Testis (tissue), 5 donors: ENCODE results near the gene TCF12. TPM values are rescaled to one million over a fixed set of nuclear protein-coding genes. Genes with fewer than 3 reads are reported as not detected.

Source experiments
- DNase-seq: peaks from one replicate; pipeline ENCODE4 v3.0.0-alpha.2; 2019
- H3K27ac ChIP-seq, 2 donors: fragments of 200-600 bp; sonication (generic); one replicate each; pipeline ENCODE4 v1.5.1; 2019
- H3K27me3 ChIP-seq: fragments of 200-600 bp; sonication (generic); one replicate; pipeline ENCODE4 v1.5.1; 2019
- H3K36me3 ChIP-seq: fragments of 200-600 bp; sonication (generic); one replicate; pipeline ENCODE4 v1.5.1; 2017; ENCODE audit warnings: low read depth; ENCODE audit errors: missing control alignments
- H3K4me1 ChIP-seq: fragments of 200-600 bp; sonication (generic); one replicate; pipeline ENCODE4 v1.5.1; 2019
- H3K4me3 ChIP-seq, 2 donors: fragments of 200-600 bp; sonication (generic); one replicate each; pipeline ENCODE4 v1.5.1; 2017 to 2019
- H3K9me3 ChIP-seq: fragments of 200-600 bp; sonication (generic); one replicate; pipeline ENCODE4 v1.5.1; 2017
- POLR2A ChIP-seq: fragments of 450-650 bp; IDR thresholded peaks from one replicate; pipeline ENCODE4 v1.6.1; 2017; ENCODE audit warnings: antibody characterized with exemption, mild to moderate bottlenecking, moderate library complexity
- WGBS, 2 donors: methylation state at CpG; one replicate each; pipeline ENCODE4 v1.1.5; 2018; 5-methylcytosine and 5-hydroxymethylcytosine counted together
- intact Hi-C: fragments of 100-400 bp; cut with DNase I; formaldehyde crosslinking; loops from one replicate; pipeline ENCODE4 v1.15.1; 2023; ENCODE audit warnings: low total_unique reads
- long read RNA-seq, 2 donors: transcript quantifications; one replicate each; lab custom pipeline, GENCODE V29; 2026
- polyA plus RNA-seq: library from polyadenylated mRNA; stranded (reverse); fragments of 350-450 nt; fragmentation: Illumina TruSeq; extraction: RNeasy Lipid Tissue Mini Kit (QIAGEN cat#74804); gene quantifications from one replicate; pipeline ENCODE4 v1.2.3, GENCODE V29; 2014; ENCODE audit warnings: low read depth, low replicate concordance; ENCODE audit not compliant: insufficient read depth
- total RNA-seq, 2 donors: library from RNA; depleted of rRNA; stranded (reverse); fragments of >200 nt; gene quantifications; one replicate each; pipeline ENCODE4 v1.2.3, GENCODE V29; 2016
- TF ChIP-seq, protein P1 (sequence below), 3 experiments: fragments of 450-650 bp in 2 of 3; fragments of 200-600 bp in 1 of 3; sonication (generic) in 1 of 3; IDR thresholded peaks; one replicate each; pipeline ENCODE4 v1.5.1; 2016 to 2019; ENCODE audit warnings: antibody characterized with exemption in 3 of 3, mild to moderate bottlenecking in 2 of 3, moderate library complexity in 1 of 3

TCF12 gene
- total RNA-seq (100 to 1,000 TPM; 146 to 152 TPM), polyA plus RNA-seq (51.8 TPM)
- long read RNA-seq, donor 1, full-length matches to known transcripts: 9 of 15 reads
- long read RNA-seq, donor 1, partial matches to known transcripts: 6 of 15 reads
- long read RNA-seq, donor 1, other reads (novel, unspliced or antisense): 0 of 15 reads
- long read RNA-seq, donor 2, full-length matches to known transcripts: 4 of 11 reads
- long read RNA-seq, donor 2, partial matches to known transcripts: 7 of 11 reads
- long read RNA-seq, donor 2, other reads (novel, unspliced or antisense): 0 of 11 reads

DNA sequence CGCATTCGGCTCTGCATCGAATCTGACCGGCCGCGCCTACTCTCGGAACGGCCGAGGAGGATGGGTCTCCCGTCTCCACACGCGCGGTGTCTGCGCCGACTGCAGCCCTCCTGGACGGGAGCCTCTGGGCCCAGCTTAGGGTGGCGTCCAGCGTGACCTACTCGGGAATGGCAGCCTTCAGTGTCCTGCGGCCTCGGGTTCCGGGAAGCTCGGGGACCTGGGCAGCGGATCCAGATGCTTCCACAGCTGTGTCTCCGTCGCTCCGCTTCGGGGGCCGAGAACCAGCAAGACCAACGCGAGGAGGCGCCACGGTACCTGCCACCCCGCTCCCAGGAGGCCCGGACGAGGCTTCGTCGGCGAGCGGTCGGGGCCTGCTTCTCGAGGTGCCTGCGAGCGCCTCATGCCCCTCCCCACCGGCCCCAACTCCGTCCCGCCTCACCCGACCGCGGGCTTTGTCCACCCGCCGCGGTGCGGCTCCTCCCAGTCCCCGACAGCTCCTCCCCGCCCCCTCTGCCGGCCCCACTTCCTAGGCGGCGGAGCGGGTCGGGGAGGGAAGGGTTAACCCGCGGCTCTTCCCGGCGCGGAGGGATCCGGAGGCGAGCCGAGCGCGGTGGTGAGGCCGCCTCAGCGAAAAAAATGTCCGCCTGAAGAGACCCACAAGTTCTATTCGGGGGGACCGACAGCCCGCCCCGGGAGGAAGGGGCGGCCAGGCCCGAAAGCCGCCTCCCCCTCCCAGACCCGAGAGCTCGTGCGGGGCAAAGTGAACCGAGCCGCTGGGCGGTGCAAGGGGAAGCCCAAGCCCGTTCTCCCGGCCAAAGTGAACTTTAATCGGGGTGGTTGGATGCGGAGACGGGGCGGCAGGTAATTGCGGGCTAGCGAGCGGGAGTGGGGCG, at the start of gene TCF12:
TSS of gene TCF12 (plus strand) at position 599 of the 893 bp plus-strand sequence. CDS start 1,270 bp downstream, outside the sequence.
- intact Hi-C loops: no loop called here
- no peaks in the 10 kb centered on the region for H3K36me3 ChIP-seq
- peaks cover 9% of the 10 kb centered on the region for H3K4me1 ChIP-seq
- H3K9me3 ChIP-seq: no peaks in the 10 kb centered on the region
- DNase-seq: peak; percentile 94
- peak; percentile 65 for TF ChIP-seq POLR2A
- TF ChIP-seq, protein P1, sequence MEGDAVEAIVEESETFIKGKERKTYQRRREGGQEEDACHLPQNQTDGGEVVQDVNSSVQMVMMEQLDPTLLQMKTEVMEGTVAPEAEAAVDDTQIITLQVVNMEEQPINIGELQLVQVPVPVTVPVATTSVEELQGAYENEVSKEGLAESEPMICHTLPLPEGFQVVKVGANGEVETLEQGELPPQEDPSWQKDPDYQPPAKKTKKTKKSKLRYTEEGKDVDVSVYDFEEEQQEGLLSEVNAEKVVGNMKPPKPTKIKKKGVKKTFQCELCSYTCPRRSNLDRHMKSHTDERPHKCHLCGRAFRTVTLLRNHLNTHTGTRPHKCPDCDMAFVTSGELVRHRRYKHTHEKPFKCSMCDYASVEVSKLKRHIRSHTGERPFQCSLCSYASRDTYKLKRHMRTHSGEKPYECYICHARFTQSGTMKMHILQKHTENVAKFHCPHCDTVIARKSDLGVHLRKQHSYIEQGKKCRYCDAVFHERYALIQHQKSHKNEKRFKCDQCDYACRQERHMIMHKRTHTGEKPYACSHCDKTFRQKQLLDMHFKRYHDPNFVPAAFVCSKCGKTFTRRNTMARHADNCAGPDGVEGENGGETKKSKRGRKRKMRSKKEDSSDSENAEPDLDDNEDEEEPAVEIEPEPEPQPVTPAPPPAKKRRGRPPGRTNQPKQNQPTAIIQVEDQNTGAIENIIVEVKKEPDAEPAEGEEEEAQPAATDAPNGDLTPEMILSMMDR (IDR thresholded peaks at IDR 0.05): peak; percentile 12 to 36 (median 24)
- H3K4me3 ChIP-seq: peak within 1 kb of the TSS; percentile 94 to 95
- 1% methylated on average over 35 to 48 of the region's 97 CpGs for WGBS, 2 donors
- no peaks in the 10 kb centered on the region for H3K27me3 ChIP-seq
- peak within 1 kb of the TSS; percentile 98 for H3K27ac ChIP-seq

DNA sequence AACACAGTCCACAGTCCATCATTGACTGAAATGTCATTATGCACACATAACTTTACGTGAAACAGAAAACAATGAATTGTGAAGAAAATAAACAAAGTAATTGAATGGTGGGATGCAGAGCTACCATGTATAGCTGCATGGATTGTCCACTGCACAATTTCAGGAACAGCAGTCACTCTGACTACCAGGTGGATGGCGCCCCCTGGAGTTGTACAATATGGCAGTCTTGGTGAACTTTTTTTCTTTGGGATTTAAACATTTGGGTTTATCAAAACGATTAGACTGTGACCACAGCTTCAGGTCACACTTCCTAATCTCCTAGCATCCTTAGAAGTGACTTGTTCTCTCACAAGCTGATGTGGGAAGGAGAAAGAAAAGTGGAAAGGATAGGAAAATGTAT, 48.9 kb upstream of the TCF12 start:
- Histone ChIP-seq H3K27me3 (no peaks in the 10 kb centered on the region), H3K27ac (no peak overlapping the region), H3K36me3 (no peaks in the 10 kb centered on the region), H3K4me3 (no peak overlapping the region), H3K4me1 (no peaks in the 10 kb centered on the region), H3K9me3 (no peaks in the 10 kb centered on the region)
- 75 to 76% methylated on average over 3 of the region's 3 CpGs for WGBS, 2 donors
- peak; percentile 37 for DNase-seq
- intact Hi-C loops: no loop called here
- TF ChIP-seq POLR2A: no peak
- TF ChIP-seq, protein P1 (IDR thresholded peaks at IDR 0.05): peak; percentile 25 to 46 (median 25)

- intact Hi-C loops: no loop called here
- Histone ChIP-seq H3K27me3 (no peaks in the 10 kb centered on the region), H3K4me1 (no peaks in the 10 kb centered on the region), H3K36me3 (no peaks in the 10 kb centered on the region), H3K9me3 (no peaks in the 10 kb centered on the region), H3K4me3 (no peak overlapping the region), H3K27ac (no peak overlapping the region)
- TF ChIP-seq POLR2A: no peak
- TF ChIP-seq, protein P1 (IDR thresholded peaks at IDR 0.05): no peak
- no peak for DNase-seq
- 87 to 95% methylated on average over 1 of the region's 1 CpG for WGBS, 2 donors
Observed at GRCh38 chr15:56871185-56871584, 47.3 kb upstream of the TCF12 start.

GRCh38 chr15:56871867-56872266, 46.6 kb upstream of the TCF12 start:
- TF ChIP-seq, protein P1 (IDR thresholded peaks at IDR 0.05): no peak
- TF ChIP-seq POLR2A: no peak
- Histone ChIP-seq H3K9me3 (no peaks in the 10 kb centered on the region), H3K27me3 (no peaks in the 10 kb centered on the region), H3K4me1 (no peaks in the 10 kb centered on the region), H3K4me3 (no peak overlapping the region), H3K27ac (no peak overlapping the region), H3K36me3 (no peaks in the 10 kb centered on the region)
- intact Hi-C loops: no loop called here
- no peak for DNase-seq
- WGBS, 2 donors: 60 to 66% methylated on average over 4 of the region's 4 CpGs
